ENCODE data around the gene SERTAD2. TPM values are rescaled to one million over a fixed set of nuclear protein-coding genes. Genes with fewer than 3 reads are reported as not detected.

Gene SERTAD2
- total RNA-seq, 2 donors from 2014 or later = 11.2 to 20.7 TPM

- Histone ChIP-seq H3K27me3 (no peaks in the 10 kb centered on the region), H3K36me3 (no peaks in the 10 kb centered on the region), H3K4me3 (no peak overlapping the region), H3K9me3 (no peaks in the 10 kb centered on the region), H3K27ac (no peak overlapping the region), H3K9ac (ENCODE audit: low read depth in 2 of 2, low read length in 2 of 2) (no peak overlapping the region), H3K4me1 (no peaks in the 10 kb centered on the region)
- intact Hi-C loops (cut with DNase I) = loop anchor here (5.0 kb wide), 1 partner anchor 280 kb away; no protein-coding TSS in a partner anchor
- DNase-seq = no peak
- TF ChIP-seq CTCF (IDR thresholded peaks at IDR 0.05) = no peak
These were observed 66.2 kb downstream of the SERTAD2 start for GRCh38 chr2:64587561-64587960.

- Histone ChIP-seq H3K4me3 (no peak overlapping the region), H3K9me3 (no peaks in the 10 kb centered on the region), H3K27me3 (no peaks in the 10 kb centered on the region), H3K36me3 (no peaks in the 10 kb centered on the region), H3K4me1 (no peaks in the 10 kb centered on the region), H3K27ac (no peak overlapping the region), H3K9ac (ENCODE audit: low read depth in 2 of 2, low read length in 2 of 2) (no peak overlapping the region)
- intact Hi-C loops (cut with DNase I) = loop anchor here (5.0 kb wide), 1 partner anchor 280 kb away; no protein-coding TSS in a partner anchor
- peak; percentile 36 for TF ChIP-seq CTCF (IDR thresholded peaks at IDR 0.05)
- no peak for DNase-seq
These were observed 66.7 kb downstream of the SERTAD2 start for GRCh38 chr2:64586883-64587481.

GRCh38 chr2:64586054-64586453, 67.7 kb downstream of the SERTAD2 start:
- Histone ChIP-seq H3K36me3 (no peaks in the 10 kb centered on the region), H3K9ac (ENCODE audit: low read depth in 2 of 2, low read length in 2 of 2) (no peak overlapping the region), H3K4me3 (no peak overlapping the region), H3K9me3 (no peaks in the 10 kb centered on the region), H3K4me1 (no peaks in the 10 kb centered on the region), H3K27me3 (no peaks in the 10 kb centered on the region), H3K27ac (no peak overlapping the region)
- intact Hi-C loops (cut with DNase I) = loop anchor here (5.0 kb wide), 1 partner anchor 281 kb away; no protein-coding TSS in a partner anchor
- no peak for DNase-seq
- TF ChIP-seq CTCF (IDR thresholded peaks at IDR 0.05) = no peak

- Histone ChIP-seq H3K9ac (ENCODE audit: low read depth in 2 of 2, low read length in 2 of 2) (no peak overlapping the region), H3K27ac (no peak overlapping the region), H3K4me1 (no peaks in the 10 kb centered on the region), H3K27me3 (no peaks in the 10 kb centered on the region), H3K36me3 (no peaks in the 10 kb centered on the region), H3K9me3 (no peaks in the 10 kb centered on the region), H3K4me3 (no peak overlapping the region)
- no peak for TF ChIP-seq CTCF (IDR thresholded peaks at IDR 0.05)
- intact Hi-C loops (cut with DNase I) = no loop called here
- DNase-seq = no peak
These were observed 70.9 kb downstream of the SERTAD2 start for GRCh38 chr2:64582774-64583340.

- Histone ChIP-seq H3K27ac (no peak overlapping the region), H3K4me3 (no peak overlapping the region), H3K9me3 (no peaks in the 10 kb centered on the region), H3K27me3 (no peaks in the 10 kb centered on the region), H3K9ac (ENCODE audit: low read depth in 2 of 2, low read length in 2 of 2) (no peak overlapping the region), H3K36me3 (no peaks in the 10 kb centered on the region), H3K4me1 (no peaks in the 10 kb centered on the region)
- intact Hi-C loops (cut with DNase I) = no loop called here
- DNase-seq = no peak
- no peak for TF ChIP-seq CTCF (IDR thresholded peaks at IDR 0.05)
These were observed 71.8 kb downstream of the SERTAD2 start for GRCh38 chr2:64581777-64582539.

Other genes starting within 250 kb of the SERTAD2 start
- 10 to 100 TPM; 26.4 to 34.8 TPM for gene LGALSL, start 199.8 kb downstream of the SERTAD2 start, total RNA-seq
- 10 to 100 TPM; 49.4 to 67.3 TPM for gene AFTPH, start 129.6 kb downstream of the SERTAD2 start, total RNA-seq

Data from colonic mucosa (tissue), 4 donors.